Measurements from ENCODE around the gene U2AF1L4.

- TF ChIP-seq CTCF (IDR thresholded peaks at IDR 0.05; ENCODE audit: low read depth, low read length, poor library complexity, severe bottlenecking) (no peak), EZH2phosphoT487 (IDR thresholded peaks at IDR 0.05; ENCODE audit: borderline replicate concordance, low read length) (no peak)
These were observed 4.9 kb upstream of the U2AF1L4 start for GRCh38 chr19:35750167-35750566.
